GM18519 (cell line): ENCODE data around the gene KCNIP1.

ENCODE experiments used
- ATAC-seq: cut with Tn5 transposase; IDR thresholded peaks from one replicate; pipeline ENCODE4 v1.9.1; 2021; ENCODE audit warnings: mild to moderate bottlenecking, moderate library complexity; ENCODE audit not compliant: unreplicated experiment, low FRiP score

Gene KCNIP1

DNA sequence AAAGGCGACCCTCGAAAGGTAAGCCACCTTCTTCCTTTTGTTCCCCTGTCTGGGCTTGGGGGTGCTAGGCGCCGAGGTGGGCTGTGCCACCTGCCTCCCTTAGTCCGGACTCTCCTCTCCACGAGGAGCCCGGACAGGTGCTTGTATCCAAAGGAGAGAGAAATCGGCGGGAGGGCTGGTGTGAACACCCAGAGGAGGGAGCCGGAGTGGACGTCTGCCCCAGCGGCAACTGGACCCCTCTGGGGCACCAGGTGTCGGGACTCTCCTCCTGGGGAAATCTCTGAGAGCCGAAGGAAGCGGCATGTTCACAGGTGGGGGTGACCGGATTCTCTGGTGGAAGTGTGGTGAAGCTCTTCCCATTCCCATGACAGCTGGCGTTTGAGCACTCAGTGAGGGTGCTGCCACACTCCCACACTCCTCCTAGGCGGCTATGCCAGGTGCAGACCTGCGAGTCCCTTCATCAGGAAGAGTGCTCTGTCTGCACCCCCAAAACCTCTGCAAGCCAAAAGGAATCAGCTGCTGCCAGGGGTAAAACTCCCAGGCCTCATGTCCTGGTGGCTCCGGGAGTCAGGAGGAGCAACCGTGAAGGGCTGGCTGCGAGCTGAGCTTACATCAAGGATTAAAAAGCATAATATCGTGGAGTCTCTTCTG is 921 bp downstream of the KCNIP1 start:
- no peak for ATAC-seq

DNA sequence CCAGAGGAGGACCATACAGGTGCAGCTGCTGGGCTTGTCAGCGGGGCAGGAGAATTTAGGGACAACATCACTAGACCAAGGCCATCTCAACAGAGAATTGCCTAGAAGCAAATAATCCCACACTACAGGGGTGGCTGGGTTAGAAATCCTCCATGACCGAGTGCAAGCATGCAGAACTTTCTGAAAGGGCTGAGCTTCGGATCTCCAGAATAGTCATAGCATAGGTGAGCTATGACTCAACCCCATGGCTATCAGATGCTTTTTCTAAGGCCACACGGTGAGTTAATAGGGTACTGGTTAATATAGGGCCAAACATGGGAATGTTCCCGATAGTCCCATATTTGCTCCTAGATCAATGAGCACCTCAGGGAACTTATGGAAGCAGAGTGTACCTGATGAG is 4.2 kb downstream of the KCNIP1 start:
- peak; percentile 72 for ATAC-seq

DNA sequence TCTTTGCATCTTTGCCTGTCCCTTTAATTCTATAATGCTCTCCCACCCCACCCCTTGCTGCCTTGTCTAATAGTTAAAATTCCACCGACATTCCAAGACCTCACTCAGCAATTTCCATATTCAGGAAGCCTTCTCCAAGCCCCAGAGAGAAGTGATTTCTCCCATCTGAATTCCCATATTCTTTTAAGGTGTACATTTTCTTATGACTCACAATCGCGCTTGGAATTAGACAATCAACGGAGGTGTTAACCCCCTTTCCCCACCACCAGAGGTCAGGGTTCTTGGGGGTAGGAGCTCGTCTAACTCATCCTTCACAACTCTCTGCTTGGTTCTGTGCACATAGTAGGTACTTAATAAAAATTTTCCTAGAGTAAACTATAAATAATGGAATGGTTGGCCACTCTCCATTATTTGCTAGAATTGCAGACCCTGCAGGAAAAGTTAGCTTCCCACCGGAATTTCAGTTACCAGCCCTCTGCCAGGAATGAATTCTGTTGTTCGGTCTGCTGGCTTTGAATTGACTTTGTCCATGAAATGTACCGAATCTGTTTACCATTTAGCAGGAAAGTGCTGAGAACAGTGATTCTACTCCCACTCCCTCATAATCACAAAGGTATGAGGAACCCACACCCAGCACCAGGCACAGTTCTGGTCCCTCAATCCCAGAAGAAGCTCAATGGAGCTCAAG is 5.0 kb downstream of the KCNIP1 start:
- no peak for ATAC-seq

DNA sequence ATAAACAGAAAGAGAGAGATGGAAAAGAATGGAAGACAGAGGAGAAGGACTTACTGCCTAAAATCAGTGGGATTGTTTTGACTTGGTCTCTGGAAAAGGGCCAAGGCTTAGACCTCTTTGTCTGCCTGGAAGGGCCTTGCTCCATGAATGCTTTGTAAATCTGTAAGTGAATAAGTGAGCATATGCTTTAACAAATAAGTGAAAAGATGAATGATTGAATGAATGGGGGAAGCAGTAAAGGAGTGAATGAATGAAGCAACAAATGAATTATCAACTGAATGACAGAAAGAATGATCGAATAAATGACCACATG is 5.5 kb downstream of the KCNIP1 start:
- no peak for ATAC-seq

DNA sequence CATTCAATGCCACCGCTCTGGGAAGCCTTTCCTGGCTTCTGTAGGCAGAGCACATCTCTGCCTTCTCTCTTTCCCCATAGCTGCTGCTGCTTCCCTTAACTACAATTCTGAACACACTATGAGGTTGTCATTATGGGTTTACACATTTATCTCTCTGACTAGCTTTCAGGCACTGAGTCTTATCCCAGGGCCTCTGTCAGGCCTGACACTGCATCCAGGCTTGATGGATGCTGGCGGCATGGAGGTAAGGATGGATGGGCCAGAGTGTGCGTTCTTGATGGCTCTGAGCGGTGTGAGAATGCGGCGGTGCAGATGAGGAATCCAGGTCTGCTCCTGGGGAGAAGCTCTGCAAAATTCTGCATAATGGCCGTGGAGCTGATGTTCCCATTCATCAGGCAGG is 6.3 kb downstream of the KCNIP1 start:
- ATAC-seq, result no peak

DNA sequence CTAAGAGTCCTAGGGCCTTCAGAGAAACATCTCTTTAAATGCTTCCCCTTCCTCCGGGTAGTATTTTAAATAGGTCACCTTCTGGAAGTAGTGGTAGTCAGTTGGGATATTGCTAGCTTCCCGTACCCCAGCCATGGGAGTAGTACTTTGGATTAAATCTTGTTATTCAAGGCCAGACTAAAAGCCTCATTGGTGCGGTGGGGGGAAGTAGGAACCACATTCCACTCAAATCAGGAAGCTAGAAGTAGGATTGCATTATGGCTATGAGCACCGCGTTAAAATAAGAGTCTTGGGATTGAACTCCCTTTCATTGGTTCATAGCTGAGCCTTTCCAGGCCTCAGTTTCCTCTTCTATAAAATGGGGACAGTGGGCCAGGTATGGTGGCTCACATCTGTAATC is 6.7 kb downstream of the KCNIP1 start:
- ATAC-seq, result no peak

DNA sequence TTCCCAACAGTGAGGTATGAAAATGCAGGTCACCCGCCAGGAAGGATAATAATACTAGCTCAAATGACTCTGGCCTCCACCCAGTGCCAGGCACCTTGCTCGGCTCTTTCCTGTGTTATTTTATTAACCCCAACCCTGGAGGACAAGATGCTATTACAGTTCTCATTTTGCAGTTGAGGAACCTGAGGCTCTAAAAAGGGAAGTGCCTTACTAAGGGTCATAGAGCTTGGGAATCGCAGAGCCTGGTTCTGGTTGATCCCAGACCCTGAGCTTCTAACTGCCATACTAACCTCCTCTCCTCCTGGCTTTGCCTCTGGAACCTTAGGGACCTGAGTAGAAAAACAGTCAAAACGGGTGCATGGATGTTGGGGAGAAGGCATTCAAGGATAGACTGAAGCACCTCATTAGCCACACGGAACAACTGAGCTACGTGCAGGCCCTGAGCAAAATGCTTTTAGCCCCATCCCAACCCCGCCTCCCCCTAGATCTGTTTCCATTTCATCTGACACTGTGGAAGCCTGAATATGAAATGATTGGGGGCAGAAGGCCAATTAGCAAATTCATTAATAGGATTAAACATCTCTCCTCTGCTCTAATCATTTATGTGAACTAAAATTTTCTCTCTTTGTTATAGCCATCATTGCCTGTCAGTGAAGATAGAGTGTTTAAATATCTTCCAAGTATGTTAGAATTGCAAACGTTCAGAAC is 7.9 kb downstream of the KCNIP1 start:
- ATAC-seq, result no peak

DNA sequence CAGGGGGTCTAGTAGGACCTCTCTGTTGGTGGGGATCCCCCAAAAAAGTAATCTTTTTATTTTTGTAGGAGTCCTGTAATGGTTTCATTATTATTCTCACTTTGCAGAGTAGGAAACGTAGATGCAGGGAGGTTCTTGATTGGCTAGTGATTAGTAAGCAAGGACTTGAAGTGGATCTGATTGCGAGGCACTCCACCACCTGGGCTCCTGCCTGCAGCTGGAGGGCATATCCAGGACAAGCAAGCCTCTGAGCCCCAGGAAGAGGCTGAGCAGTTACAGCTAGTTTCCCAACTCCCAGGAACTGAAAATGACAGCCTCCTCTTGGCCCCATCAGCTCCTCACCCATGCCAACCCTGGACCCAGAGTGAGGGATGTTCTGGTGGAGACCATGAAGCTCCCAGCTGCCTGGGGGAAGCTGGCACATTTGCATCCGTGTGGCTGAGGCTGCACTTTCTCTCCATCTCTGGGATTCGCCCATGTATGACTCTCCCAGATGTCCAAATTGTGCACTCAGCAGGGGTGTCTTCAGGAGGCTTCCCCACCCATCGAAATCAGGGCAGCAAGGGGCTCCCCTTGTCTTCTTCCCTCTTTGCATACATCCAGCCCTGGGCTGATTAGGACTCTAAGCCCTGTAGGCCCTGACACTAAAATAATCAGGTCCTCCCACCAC is 10.2 kb downstream of the KCNIP1 start:
- no peak for ATAC-seq

DNA sequence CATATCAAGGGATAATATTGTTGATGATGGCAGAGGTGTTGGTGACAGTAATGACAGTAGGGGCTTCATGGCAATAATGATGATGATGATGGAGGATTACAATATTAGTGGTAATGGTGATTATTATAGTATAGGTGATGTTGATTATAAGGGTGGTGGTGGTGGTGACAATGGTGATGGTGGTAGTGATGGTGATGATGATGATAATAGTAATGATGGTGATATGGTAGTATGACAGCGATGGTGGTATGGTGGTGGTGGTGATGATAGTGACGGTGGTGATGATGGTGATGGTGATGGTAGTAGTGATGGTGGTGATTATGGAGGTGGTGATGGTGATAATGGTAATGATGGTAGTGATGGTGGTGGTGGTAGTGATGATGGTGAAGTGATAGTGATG is 13.6 kb downstream of the KCNIP1 start:
- ATAC-seq, result no peak

DNA sequence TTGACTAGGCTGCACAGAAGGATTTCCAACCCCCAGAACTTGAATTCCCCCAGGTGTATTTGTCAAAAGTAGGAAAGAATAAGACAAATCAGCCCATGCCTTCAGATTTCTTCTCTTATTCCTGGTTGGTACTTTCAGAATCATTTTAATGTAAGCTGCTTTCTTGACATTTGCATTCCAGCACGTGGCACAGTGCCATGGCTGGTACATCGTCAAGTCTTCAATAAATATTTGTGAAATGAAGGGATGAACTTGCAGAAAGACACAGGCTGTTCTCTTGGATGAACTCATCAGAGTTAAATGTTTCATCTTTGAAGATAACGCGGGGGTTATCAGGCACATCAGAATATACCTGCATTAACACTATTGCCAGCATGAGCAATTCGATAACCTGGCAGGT is 14.5 kb downstream of the KCNIP1 start:
- no peak for ATAC-seq

DNA sequence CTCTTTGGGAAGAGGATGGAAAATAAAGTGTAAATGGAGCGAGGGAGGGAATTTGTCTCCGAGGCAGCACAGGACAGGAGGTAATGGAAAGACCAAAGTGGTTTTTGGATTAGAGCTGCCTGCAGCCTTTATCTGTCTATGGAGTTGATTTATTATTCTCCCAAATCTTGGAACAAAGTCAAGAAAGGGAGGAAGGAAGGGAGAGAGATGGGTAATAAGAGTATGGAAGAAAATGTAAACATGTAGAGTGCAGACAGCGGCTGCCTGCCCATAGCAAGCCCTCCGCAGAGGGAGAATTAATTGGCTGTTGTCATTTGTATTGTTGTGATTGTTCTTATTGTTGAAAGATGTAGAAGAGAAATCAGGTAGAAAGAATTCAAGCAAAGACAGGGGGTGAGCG is 15.7 kb downstream of the KCNIP1 start:
- no peak for ATAC-seq

DNA sequence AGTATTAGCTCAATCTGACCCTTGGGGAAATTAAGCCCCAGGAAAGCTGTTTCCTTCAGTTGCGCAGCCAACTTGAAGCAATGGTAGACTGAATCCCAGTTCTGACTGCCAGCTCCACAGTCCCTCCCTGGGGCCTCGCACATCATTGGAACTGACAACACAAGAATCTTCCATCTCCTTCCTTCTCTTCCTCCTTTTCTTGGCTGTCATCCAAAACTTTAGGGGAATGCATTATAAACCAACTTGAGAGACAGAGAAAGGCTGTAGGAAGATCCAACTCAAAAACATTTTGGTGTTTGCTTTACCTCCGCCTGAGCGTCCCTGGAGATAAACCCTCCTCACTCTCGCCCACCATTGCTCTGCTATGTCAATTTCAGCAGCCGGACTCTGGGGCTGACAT is 16.6 kb downstream of the KCNIP1 start:
- ATAC-seq, result no peak

DNA sequence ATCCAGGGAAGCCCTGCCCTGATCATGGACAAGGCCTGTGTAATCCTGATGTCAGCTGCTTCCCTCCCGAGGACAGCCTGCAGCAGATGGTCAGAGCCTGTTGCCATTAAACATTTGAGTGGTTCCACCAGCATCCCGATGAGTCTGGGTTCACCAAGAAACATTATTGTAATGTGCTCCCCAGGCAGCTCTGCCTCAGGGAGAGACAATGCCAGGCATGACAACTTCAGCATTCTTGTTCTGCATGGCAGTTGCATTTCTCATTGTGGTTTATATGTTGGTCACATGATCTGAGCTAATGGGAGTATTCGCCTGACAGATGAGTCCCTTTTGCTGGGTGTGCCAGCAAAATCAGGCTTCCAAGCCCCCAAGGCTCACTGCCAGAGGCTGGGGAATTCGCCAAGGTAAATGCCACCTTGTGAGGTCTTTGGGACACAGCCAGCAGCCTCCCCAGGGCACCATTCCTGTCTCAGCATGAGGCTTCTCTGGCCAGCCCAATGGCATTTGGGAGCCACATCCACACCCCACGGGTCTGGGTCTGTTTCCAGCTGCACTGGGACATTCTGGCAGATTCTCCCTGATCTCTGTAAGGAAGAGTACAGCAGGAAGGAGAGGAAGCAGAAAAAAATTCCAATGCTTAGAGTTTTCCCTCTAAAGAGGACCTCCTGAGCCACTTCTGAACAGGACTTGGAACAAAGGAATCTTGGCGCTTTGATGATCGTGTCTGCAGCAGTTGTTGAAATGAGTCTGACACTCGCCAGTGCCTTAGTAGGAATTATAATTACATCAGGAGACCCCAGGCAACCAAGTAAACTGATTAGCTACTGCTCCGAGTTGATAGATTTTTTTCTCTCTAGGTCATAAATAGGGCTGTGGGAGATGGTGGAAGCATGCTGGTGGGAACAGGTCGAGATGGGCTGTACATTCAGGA is 18.7 kb downstream of the KCNIP1 start:
- no peak for ATAC-seq

DNA sequence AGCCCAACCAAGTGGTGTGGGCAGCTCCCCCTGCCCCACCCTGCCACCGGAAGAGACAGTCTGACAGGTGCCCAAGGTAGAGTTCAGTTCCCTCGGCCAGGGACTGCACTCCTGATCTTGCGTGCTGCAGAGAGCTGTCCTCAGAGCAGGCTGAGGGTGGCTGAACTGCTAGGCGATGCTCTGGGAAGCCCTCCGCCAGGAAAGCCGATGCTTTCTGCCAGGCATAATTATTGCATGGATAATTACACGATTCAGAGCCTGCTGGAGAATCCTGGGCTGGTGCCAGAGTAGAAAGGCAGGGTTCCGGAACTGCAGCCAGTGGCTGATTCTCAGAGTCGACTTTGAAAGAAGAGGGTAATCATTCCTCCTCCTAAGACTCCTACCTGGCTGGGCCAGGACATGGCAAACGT is 19.3 kb downstream of the KCNIP1 start:
- no peak for ATAC-seq

DNA sequence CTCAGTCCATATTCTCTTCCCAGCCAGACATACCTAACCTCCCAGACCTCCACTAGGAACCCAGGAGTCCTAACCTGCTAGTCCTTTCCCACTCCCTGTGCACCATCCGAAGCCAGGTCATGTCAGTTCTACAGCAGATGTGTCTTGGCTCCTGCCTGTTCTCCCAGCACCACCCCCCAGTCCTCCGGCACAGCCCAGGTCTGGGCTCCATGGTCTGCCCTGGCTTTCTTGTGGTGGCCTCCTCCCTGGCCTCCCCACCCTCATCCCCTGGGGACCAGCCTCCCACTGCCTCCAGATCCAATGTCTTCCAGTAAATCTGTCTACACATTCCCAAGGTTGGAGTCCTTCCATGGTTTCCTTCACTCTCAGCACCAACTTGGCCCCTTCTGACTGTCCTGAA is 20.0 kb downstream of the KCNIP1 start:
- no peak for ATAC-seq

DNA sequence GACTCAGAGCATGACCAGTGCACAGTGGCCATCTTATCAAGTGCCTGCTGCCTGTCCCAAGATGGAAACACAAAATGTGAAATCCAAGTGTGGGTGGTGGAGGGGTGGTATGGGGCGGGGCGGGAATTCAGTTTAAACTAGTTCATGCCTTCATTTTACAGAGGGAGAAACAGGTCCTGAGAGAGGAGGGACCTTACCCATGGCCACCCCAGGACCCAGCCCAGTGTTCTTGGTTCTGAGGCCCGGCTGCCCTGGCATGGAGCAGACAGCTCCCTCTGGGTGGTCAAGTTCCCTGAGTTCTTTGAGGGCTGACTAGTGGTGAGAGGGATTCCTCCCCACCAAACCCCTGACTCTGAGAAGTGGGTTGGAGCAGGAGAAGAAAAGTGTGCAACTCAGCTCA is 20.8 kb downstream of the KCNIP1 start:
- no peak for ATAC-seq

DNA sequence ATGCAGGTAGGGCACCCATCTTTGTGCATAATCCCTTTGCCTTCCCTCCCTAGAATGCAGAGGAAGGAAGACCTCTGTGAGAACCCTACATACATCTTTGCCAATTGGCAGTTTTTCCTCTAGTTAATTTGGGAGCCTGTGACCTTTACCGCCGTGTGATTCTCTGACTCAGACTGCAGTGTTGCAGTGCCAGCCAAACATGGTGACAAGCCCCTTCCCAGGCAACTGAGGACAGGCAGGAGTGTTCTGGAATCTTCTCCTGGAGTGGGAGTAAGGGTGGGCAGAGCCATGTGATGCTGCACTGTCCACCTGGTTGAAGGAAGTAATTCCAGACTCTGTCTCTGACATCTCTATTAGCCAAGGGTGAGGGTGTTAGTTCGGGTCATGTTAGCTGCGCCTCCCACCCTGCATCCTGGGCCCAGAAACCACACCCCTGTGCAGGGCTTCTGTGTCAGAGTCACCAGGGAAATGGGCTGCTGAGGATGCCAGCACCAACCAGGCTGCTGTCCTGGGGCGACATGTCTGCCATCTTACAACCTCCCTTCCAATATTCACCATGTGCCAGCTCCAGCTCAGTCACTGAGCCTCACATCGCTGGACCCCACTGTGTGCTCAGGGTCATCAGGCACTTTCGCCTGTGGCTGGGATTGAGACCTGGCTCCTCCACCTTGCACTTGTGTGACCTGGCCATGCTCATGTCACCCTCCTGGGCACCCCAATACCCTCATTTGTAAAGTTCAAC is 21.8 kb downstream of the KCNIP1 start:
- ATAC-seq, result no peak

DNA sequence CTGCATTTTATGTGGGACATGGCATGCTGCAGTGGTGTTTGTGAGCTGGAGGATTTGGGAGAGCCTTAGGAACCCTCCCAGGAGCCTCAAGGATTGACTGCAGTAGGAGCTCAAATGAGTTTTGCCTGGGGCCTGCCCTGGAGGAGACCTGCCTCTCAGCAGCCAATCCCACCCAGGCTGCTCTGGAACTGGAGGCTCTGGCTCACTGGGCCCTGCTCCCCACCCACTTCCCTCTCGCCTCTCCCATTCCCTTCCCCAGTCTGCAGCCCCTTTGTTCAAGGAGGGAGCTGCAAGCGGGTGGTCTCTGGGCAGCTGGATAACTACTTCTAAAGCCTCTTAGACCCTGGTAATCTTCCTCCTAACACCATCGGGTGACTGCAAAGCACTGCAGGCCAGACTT is 24.2 kb downstream of the KCNIP1 start:
- ATAC-seq, result no peak

DNA sequence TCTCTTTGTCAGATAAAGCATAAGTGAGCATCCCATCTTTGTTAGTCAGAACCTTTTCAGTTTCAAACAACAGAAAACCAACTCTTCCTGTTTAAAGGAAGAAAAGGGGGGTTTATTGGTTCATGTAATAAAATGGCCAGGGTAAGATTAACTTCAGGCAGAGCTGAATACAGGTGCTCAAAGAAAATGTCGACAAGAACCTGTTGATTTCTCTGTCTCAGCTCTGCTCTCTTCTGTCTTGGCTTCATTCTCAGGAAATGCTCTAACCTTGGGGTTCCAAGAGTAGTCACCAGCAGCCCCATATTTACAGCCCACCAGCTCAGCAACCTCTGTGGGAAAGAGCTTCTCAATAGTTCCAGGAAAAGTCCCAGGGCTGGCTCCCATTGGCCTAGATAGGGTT is 25.2 kb downstream of the KCNIP1 start:
- no peak for ATAC-seq

DNA sequence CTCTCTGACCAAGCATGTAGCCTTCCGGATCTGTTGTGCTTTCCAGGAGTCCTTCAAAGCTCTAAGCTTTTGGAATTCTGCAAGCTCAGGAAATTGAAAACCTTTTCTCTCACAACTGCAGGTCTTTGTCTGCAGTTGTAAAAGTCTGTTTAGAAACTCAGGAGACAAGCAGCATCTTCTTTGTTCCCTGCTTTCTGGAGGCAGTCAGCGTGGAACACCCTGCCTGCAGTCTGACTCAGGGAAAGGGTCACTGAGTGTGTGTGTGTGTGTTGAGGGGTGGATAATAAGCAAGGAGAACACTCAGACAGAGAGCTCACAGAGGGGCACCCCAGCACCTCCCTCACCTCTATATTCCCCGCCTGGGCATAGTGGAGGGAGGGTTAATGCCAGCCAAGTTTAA is 29.1 kb downstream of the KCNIP1 start:
- ATAC-seq, result no peak
